Stimulated activated CD8-positive, alpha-beta memory T cell treated with anti-CD3 and anti-CD28 coated beads, Interleukin-12 subunit alpha, Interleukin-12 subunit beta, amount 100 ng/mL, for 4 hours (primary cell): Measurements from ENCODE around the gene NBEAL1.
"Not testable (repeated sequence)": the region's sequence is repeated elsewhere in the genome, so short reads cannot be mapped to it uniquely, and the experiment has no call there.

ENCODE experiments used
- DNase-seq: peaks from one replicate; pipeline ENCODE4 v3.0.0-alpha.2; 2020; ENCODE audit warnings: low read depth

Gene NBEAL1

DNA sequence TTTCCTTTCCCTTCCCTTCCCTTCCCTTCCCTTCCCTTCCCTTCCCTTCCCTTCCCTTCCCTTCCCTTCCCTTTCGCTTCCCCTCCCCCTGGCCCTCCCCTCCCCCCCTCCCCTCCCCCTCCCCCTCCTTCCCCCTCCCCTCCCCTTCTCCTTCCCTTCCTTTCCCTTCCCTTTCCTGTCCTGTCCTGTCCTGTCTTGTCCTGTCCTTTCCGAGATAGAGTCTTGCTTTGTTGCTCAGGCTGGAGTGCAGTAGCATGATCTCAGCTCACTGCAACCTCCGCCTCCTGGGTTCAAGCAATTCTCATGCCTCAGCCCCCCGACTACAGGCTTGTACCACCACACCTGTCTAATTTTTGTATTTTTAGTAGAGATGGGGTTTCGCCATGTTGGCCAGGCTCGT lies 24.5 kb downstream of the NBEAL1 start:
- DNase-seq: not testable (repeated sequence)

DNA sequence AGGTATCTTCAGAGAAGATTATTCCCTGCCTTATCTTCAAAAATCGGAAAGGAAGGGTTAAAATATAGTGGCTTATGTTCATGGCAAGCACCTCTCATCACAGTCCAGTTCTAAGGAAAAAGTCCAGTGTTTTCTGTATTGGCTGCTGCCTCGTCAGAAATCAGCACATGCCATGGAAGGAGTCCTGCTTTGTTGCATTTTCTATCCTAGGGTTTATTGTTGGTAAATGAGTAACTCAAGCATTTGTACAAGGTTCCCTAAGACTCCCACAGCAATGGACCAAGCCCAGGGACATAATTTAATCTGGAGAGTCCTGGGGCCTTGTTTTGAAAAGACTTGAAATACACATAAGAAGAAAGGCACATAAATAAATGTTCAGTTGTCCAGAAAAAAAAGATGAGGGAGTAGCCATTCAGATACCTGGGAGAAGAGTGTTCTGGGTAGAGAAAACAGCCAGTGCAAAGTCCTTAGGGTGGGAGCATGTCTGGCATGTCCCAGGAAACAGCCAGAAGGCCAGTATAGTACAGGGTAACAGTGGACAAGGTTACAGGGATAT lies 26.4 kb downstream of the NBEAL1 start:
- DNase-seq: no peak

- no peak for DNase-seq
Measured at GRCh38 chr2:203042178-203042577, 27.5 kb downstream of the NBEAL1 start.

GRCh38 chr2:203043226-203043625 lies 28.6 kb downstream of the NBEAL1 start:
- no peak for DNase-seq

GRCh38 chr2:203045867-203046266 lies 31.2 kb downstream of the NBEAL1 start:
- no peak for DNase-seq

GRCh38 chr2:203052539-203052938 lies 37.9 kb downstream of the NBEAL1 start:
- no peak for DNase-seq

DNA sequence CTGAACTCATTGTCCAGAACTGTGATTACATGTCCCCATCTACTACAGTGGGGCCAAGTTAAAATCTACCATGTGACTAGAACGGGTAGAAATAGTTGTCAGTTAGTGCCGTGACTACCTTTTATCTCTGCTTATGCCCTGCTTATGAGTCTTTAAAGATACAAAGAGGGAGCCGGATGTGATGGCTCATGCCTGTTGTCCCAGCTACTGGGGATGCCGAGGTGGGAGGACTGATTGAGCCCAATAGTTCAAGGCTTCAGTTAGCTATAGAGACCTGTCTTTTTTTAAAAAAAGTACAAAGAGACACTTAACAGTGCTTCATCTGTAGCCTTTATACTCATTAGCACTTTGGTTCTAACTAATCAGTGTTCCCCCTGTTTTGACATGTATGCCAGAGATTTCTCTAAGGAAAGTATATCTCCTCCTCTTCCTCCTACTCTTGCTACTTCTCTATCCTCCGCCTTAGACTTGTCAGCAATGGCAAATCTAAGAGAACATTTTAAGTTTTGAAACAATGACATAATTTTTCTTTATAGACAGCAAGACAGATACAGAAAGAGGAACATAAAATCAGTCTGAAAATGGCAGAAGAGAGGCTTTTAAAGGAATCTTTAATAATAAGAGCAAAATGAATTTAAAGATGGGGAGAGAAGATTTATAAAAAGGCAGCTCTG lies 45.0 kb downstream of the NBEAL1 start:
- DNase-seq: no peak

GRCh38 chr2:203061346-203061745 lies 46.7 kb downstream of the NBEAL1 start:
- DNase-seq: no peak

- DNase-seq: no peak
Measured at GRCh38 chr2:203062126-203062525, 47.5 kb downstream of the NBEAL1 start.

GRCh38 chr2:203066519-203067091 lies 51.9 kb downstream of the NBEAL1 start:
- DNase-seq: not testable (repeated sequence)

DNA sequence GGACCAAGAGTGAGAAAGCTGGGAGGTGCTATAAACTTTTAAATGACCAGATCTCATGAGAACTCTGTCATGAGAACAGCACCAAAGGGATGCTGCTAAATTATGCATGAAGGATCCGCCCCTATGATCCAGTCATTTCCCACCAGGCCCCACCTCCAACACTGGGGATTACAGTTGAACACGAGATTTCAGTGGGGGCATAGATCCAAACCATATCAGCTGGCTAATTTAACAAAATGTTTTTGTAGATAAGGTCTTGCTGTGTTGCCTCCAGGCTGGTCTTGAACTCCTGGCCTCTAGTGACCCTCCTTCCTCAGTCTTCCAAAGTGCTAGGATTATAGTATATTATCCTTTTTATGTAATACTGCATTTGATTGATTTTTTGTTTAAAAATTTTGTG lies 56.0 kb downstream of the NBEAL1 start:
- DNase-seq: no peak

- DNase-seq: no peak
Measured at GRCh38 chr2:203071148-203071547, 56.5 kb downstream of the NBEAL1 start.

DNA sequence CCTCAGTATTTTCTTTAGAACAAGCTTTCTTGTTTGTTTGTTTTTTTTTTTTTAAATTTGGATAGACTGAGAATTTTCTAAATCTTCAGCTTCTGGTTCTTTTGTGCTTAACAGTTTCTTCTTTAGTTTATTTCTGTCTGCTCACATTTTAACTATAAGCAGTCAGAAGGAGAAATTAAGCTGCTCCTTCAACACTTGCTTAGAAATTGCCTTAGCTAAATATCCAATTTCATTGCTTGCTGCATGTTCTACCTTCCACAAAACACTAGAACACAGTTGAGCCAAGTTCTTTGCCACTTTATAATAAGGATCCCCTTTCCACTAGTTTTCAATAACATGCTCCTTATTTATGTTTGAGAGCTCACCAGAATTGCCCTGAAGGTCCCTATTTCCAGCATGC lies 57.7 kb downstream of the NBEAL1 start:
- DNase-seq: no peak

DNA sequence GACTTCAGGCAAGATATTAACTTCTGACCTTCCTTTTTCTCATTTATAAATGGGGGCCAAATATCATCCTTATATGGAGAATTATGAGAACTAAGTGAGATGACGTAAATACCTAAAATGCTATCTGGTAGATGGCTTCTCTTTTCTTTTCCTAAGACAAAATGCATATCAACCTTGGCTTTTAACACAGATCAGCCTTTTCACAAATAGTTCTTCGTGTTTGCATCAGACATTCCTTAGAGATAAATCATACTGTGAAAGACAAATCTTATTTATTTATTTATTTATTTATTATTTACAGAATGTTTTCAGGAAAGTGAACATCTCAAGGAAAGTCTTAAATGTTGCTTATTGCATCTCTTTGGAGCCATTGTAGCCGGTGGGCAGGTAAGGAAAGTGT lies 62.8 kb downstream of the NBEAL1 start:
- DNase-seq: no peak

GRCh38 chr2:203080447-203081045 lies 65.9 kb downstream of the NBEAL1 start:
- no peak for DNase-seq

GRCh38 chr2:203083328-203083727 lies 68.7 kb downstream of the NBEAL1 start:
- no peak for DNase-seq

- DNase-seq: not testable (repeated sequence)
Measured at GRCh38 chr2:203086381-203086780, 71.7 kb downstream of the NBEAL1 start.

GRCh38 chr2:203090721-203091120 lies 76.0 kb downstream of the NBEAL1 start:
- DNase-seq: not testable (repeated sequence)

DNA sequence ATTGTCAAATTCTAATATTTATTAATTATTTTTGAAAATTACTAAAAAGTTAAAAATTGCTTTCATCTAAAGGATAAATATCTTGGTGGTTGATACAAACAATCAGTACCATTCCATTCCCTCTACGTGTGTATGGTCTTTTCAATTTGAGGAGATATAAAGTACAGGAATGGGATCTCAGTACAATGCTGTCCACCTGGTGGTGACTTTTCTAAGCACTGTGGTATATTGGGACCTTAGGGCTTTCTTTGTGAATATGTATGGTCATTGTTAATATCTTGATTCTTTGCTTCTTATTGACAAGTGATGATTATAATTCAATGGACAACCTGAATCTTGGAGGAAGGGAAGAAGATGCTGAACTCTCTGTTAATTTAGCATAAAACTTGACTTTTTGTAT lies 83.1 kb downstream of the NBEAL1 start:
- DNase-seq: no peak

- DNase-seq: not testable (repeated sequence)
Measured at GRCh38 chr2:203102357-203102756, 87.7 kb downstream of the NBEAL1 start.

DNA sequence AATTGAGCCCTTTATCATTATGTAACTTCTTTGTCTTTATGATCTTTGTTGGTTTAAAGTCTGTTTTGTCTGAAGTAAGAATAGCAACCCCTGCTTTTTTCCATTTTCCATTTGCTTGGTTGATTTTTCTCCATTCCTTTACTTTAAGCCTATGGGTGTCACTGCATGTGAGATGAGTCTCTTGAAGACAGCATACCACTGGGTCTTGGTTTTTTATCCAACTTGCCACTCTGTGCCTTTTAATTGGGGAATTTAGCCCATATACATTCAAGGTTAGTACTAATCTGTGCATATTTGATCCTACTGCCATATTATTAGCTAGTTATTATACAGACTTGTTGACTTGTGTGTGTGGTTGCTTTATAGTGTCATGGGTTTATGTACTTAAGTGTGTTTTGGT lies 89.6 kb downstream of the NBEAL1 start:
- no peak for DNase-seq

- DNase-seq: no peak
Measured at GRCh38 chr2:203105996-203106395, 91.3 kb downstream of the NBEAL1 start.

DNA sequence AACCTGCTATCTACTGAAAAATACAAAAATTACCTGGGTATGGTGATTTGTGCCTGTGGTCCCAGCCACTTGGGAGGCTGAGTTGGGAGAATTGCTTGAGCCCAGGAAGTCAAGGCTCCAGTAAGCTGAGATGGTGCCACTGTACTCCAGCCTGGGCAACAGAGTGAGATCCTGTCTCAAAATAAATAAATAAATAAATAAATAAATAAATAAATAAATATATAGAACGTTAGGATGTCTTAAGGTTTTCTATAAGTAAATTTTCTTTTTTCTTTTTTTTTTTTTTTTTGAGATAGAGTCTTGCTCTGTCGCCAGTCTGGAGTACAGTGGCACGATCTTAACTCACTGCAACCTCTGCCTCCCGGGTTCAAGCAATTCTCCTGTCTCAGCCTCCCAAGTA lies 95.8 kb downstream of the NBEAL1 start:
- DNase-seq: not testable (repeated sequence)
